ENCODE data around the gene GDF3. TPM values are rescaled to one million over a fixed set of nuclear protein-coding genes. Genes with fewer than 3 reads are reported as not detected.

Gene GDF3
- polyA plus RNA-seq, 2 of the 4 experiments (the other 2 are of a cell fraction) = not detected

- Histone ChIP-seq H3K9me3 (no peaks in the 10 kb centered on the region), H3K4me3 (no peak overlapping the region), H3K4me1 (no peaks in the 10 kb centered on the region), H3K4me2 (no peak overlapping the region), H3K27ac (no peak overlapping the region)
- TF ChIP-seq BCL3 (IDR thresholded peaks at IDR 0.05) = no peak
- no peak for TF ChIP-seq EHF (CRISPR knock-in tag; IDR thresholded peaks at IDR 0.05)
- TF ChIP-seq PBX3 (IDR thresholded peaks at IDR 0.05) = no peak
- TF ChIP-seq EHMT2 (IDR thresholded peaks at IDR 0.05; ENCODE audit: low read depth) = no peak
- TF ChIP-seq MAZ (IDR thresholded peaks at IDR 0.05; ENCODE audit: borderline replicate concordance, low read depth, low read length) = no peak
- DNase-seq (ENCODE audit: low read depth in 1 of 2, low spot score in 1 of 2) (no peak), FAIRE-seq (no peak), ATAC-seq (no peak)
- POLR2A ChIA-PET = no interaction called here
- CTCF ChIA-PET = interaction anchor here (0.9 kb wide), 1 partner anchor 18 kb away, joined by 3 read pairs; no protein-coding TSS in a partner anchor
- WGBS (ENCODE audit: missing lambda C conversion rate) = 62% methylated on average over 3 of the region's 3 CpGs
Observed at GRCh38 chr12:7694556-7695236, 879 bp downstream of the GDF3 start.

GRCh38 chr12:7693793-7694192 lies 1.8 kb downstream of the GDF3 start:
- no peak for TF ChIP-seq HOXB5 (CRISPR knock-in tag; IDR thresholded peaks at IDR 0.05)
- TF ChIP-seq REST (IDR thresholded peaks at IDR 0.05) = no peak
- TF ChIP-seq MYC (IDR thresholded peaks at IDR 0.05; ENCODE audit: borderline replicate concordance, low read length) = no peak
- TF ChIP-seq HES2 (IDR thresholded peaks at IDR 0.05) = no peak
- TF ChIP-seq BCL3 (IDR thresholded peaks at IDR 0.05) = no peak
- TF ChIP-seq NPAS2 (CRISPR knock-in tag; IDR thresholded peaks at IDR 0.05; ENCODE audit: borderline replicate concordance) = no peak
- no peak for ATAC-seq
- DNase-seq (ENCODE audit: low read depth in 1 of 2, low spot score in 1 of 2) = no peak
- ChIA-PET POLR2A (no interaction called here), CTCF (interaction anchor here (0.9 kb wide), 1 partner anchor 17 kb away, joined by 3 read pairs; no protein-coding TSS in a partner anchor)
- Histone ChIP-seq H3K4me1 (no peaks in the 10 kb centered on the region), H3K9me3 (no peaks in the 10 kb centered on the region), H3K27ac (no peak overlapping the region), H3K4me3 (no peak overlapping the region), H3K4me2 (no peak overlapping the region)
- 73% methylated on average over 6 of the region's 6 CpGs for WGBS (ENCODE audit: missing lambda C conversion rate)
- no peak for FAIRE-seq

- Histone ChIP-seq H3K4me3 (no peak overlapping the region), H3K9me3 (no peaks in the 10 kb centered on the region), H3K4me1 (no peaks in the 10 kb centered on the region), H3K27ac (no peak overlapping the region), H3K4me2 (no peak overlapping the region)
- POLR2A ChIA-PET = no interaction called here
- no peak for ATAC-seq
- CTCF ChIA-PET = interaction anchor here (0.6 kb wide), 1 partner anchor 154 kb away, joined by 4 read pairs; no protein-coding TSS in a partner anchor
- DNase-seq (ENCODE audit: low read depth in 1 of 2, low spot score in 1 of 2) = no peak
- WGBS (ENCODE audit: missing lambda C conversion rate) = 62% methylated on average over 2 of the region's 2 CpGs
- no peak for FAIRE-seq
- TF ChIP-seq SREBF2 (IDR thresholded peaks at IDR 0.05) (no peak), ATOH8 (CRISPR knock-in tag; IDR thresholded peaks at IDR 0.05; ENCODE audit: low read depth) (no peak), BHLHE40 (IDR thresholded peaks at IDR 0.05; ENCODE audit: low read depth, low read length) (no peak), HEYL (CRISPR knock-in tag; IDR thresholded peaks at IDR 0.05) (no peak), CBX2 (IDR thresholded peaks at IDR 0.05; ENCODE audit: borderline replicate concordance, low read depth) (no peak), FOXS1 (CRISPR knock-in tag; IDR thresholded peaks at IDR 0.05) (no peak), BCL3 (IDR thresholded peaks at IDR 0.05) (no peak), ELK1 (IDR thresholded peaks at IDR 0.05; ENCODE audit: low read depth, low read length) (no peak), NPAS2 (CRISPR knock-in tag; IDR thresholded peaks at IDR 0.05; ENCODE audit: borderline replicate concordance) (no peak)
Observed at GRCh38 chr12:7681535-7681934, 14.0 kb downstream of the GDF3 start.
